SK-N-SH (cell line): ENCODE data around the gene DAP. TPM values are rescaled to one million over a fixed set of nuclear protein-coding genes. Genes with fewer than 3 reads are reported as not detected.

Experiments used
- CTCF ChIA-PET: fragments of 300-600, 350-600 bp; formaldehyde crosslinking; extraction: SDS; loops from one replicate; lab custom pipeline; 2021; lab: Yijun Ruan, JAX
- POLR2A ChIA-PET: fragments of 350-600 bp; sonication (Branson Sonifier 250); formaldehyde crosslinking; extraction: SDS; loops from one replicate; lab custom pipeline; 2020; ENCODE audit warnings: antibody characterized with exemption, inconsistent platforms; lab: Yijun Ruan, JAX
- DNase-seq: peaks from one replicate; pipeline ENCODE4 v3.0.0; 2012
- H2AFZ ChIP-seq: fragments of 200-600 bp; sonication (generic); 2 replicates; pipeline ENCODE4 v1.8.1; 2016; ENCODE audit warnings: antibody characterized with exemption, mild to moderate bottlenecking, low read depth
- H3F3A ChIP-seq: fragments of 200-600 bp; sonication (generic); replicated peaks from 2 replicates; pipeline ENCODE3; 2016; ENCODE audit warnings: antibody characterized with exemption, mild to moderate bottlenecking; ENCODE audit not compliant: insufficient read depth
- H3K27ac ChIP-seq, 2 experiments: fragments of 200-500 bp in 1 of 2; fragments of 200-600 bp in 1 of 2; sonication (Bioruptor generic) in 1 of 2; sonication (generic), shearing (Covaris generic) in 1 of 2; 2 replicates each; pipeline versions ENCODE4 v1.5.1 to v1.6.1; 2014 to 2016; ENCODE audit warnings: low read depth in 2 of 2, inconsistent platforms in 1 of 2, low read length in 1 of 2, mild to moderate bottlenecking in 1 of 2, mixed read lengths in 1 of 2
- H3K27me3 ChIP-seq: fragments of 200-600 bp; sonication (generic), shearing (Covaris generic); 2 replicates; pipeline ENCODE4 v1.6.1; 2016; ENCODE audit warnings: mixed run types; ENCODE audit not compliant: insufficient read depth
- H3K36me3 ChIP-seq, 2 experiments: fragments of 200-500 bp in 1 of 2; fragments of 200-600 bp in 1 of 2; sonication (Bioruptor generic) in 1 of 2; sonication (generic) in 1 of 2; replicated peaks in 1 of 2; 2 replicates each; pipeline versions ENCODE3 to v1.5.1; 2014 to 2016; ENCODE audit warnings: low read length in 1 of 2, mild to moderate bottlenecking in 1 of 2; ENCODE audit not compliant: insufficient read depth in 2 of 2, control insufficient read depth in 1 of 2
- H3K4me1 ChIP-seq, 2 experiments: fragments of 200-500 bp in 1 of 2; fragments of 200-600 bp in 1 of 2; sonication (Bioruptor generic) in 1 of 2; sonication (generic), shearing (Covaris generic) in 1 of 2; 2 replicates each; pipeline versions ENCODE4 v1.5.1 to v1.6.1; 2014 to 2016; ENCODE audit warnings: low read depth in 1 of 2, low read length in 1 of 2, mixed run types in 1 of 2; ENCODE audit not compliant: insufficient read depth in 2 of 2, control insufficient read depth in 1 of 2
- H3K4me2 ChIP-seq: fragments of 200-600 bp; sonication (generic), shearing (Covaris generic); 2 replicates; pipeline ENCODE4 v1.6.1; 2017; ENCODE audit warnings: mixed run types
- H3K4me3 ChIP-seq, 2 experiments: fragments of 200-500 bp in 1 of 2; fragments of 200-600 bp in 1 of 2; sonication (Bioruptor generic) in 1 of 2; sonication (generic), shearing (Covaris generic) in 1 of 2; 2 replicates each; pipeline versions ENCODE4 v1.5.1 to v1.8.1; 2014 to 2016; ENCODE audit warnings: low read depth in 2 of 2, inconsistent platforms in 1 of 2, low read length in 1 of 2, mild to moderate bottlenecking in 1 of 2, mixed read lengths in 1 of 2, moderate library complexity in 1 of 2
- H3K79me2 ChIP-seq: fragments of 200-600 bp; sonication (generic); 2 replicates; pipeline ENCODE4 v1.8.1; 2017; ENCODE audit warnings: mild to moderate bottlenecking; ENCODE audit not compliant: insufficient read depth
- H3K9ac ChIP-seq: fragments of 200-600 bp; sonication (generic); 2 replicates; pipeline ENCODE4 v1.6.1; 2017; ENCODE audit warnings: mixed run types
- H3K9me2 ChIP-seq: fragments of 200-600 bp; sonication (generic); 2 replicates; pipeline ENCODE4 v1.6.1; 2017; ENCODE audit warnings: mixed run types
- H3K9me3 ChIP-seq: fragments of 200-600 bp; sonication (generic); 2 replicates; pipeline ENCODE4 v1.6.1; 2017; ENCODE audit warnings: mixed run types, mild to moderate bottlenecking, moderate library complexity
- H4K20me1 ChIP-seq: fragments of 200-600 bp; sonication (generic); 2 replicates; pipeline ENCODE4 v1.6.1; 2017; ENCODE audit warnings: mild to moderate bottlenecking, mixed run types; ENCODE audit not compliant: insufficient read depth
- FOXJ3 ChIP-seq: sonication (generic); formaldehyde crosslinking; IDR thresholded peaks from 2 replicates; pipeline ENCODE4 v1.5.1; 2020; ENCODE audit warnings: mild to moderate bottlenecking, missing genetic modification reagents
- GATA2 ChIP-seq: sonication (generic); formaldehyde crosslinking; IDR thresholded peaks from 2 replicates; pipeline ENCODE4 v1.5.0; 2020; ENCODE audit warnings: mild to moderate bottlenecking, missing genetic modification reagents
- SIN3A ChIP-seq: IDR thresholded peaks from 2 replicates; pipeline ENCODE4 v1.6.1; 2012; ENCODE audit warnings: low read depth, mild to moderate bottlenecking, low read length, moderate library complexity, borderline replicate concordance
- SMC3 ChIP-seq: IDR thresholded peaks from 2 replicates; pipeline ENCODE4 v1.6.1; 2012; ENCODE audit warnings: low read depth, low read length, improper control_type of control experiment
- TEAD4 ChIP-seq: IDR thresholded peaks from 2 replicates; pipeline ENCODE4 v1.4.0; 2012; ENCODE audit warnings: mild to moderate bottlenecking, borderline replicate concordance; ENCODE audit not compliant: insufficient read depth
- YY1 ChIP-seq: IDR thresholded peaks from 2 replicates; pipeline ENCODE4 v1.4.0; 2012; ENCODE audit warnings: low read depth, mild to moderate bottlenecking
- WGBS: methylation state at CpG from one replicate; pipeline ENCODE4 v1.1.6; 2017; ENCODE audit warnings: low lambda C conversion rate; 5-methylcytosine and 5-hydroxymethylcytosine counted together
- polyA plus RNA-seq, 3 experiments: library from polyadenylated mRNA; depleted of rRNA; stranded (reverse); fragments of >200 nt; gene quantifications; 2 replicates each; pipeline ENCODE4 v1.2.3, GENCODE V29; 2012
- TF ChIP-seq, protein P1 (sequence below): fragments of 150-350 bp; IDR thresholded peaks from 2 replicates; pipeline ENCODE4 v1.6.1; 2017; ENCODE audit warnings: antibody characterized with exemption, low read length, low read depth, borderline replicate concordance
- TF ChIP-seq, protein P2 (sequence below): IDR thresholded peaks from 2 replicates; pipeline ENCODE4 v1.4.0; 2012; ENCODE audit warnings: low read depth, borderline replicate concordance

The DAP gene
- polyA plus RNA-seq, 1 of the 3 experiments (the other 2 are of a cell fraction) = 78.2 TPM

DNA sequence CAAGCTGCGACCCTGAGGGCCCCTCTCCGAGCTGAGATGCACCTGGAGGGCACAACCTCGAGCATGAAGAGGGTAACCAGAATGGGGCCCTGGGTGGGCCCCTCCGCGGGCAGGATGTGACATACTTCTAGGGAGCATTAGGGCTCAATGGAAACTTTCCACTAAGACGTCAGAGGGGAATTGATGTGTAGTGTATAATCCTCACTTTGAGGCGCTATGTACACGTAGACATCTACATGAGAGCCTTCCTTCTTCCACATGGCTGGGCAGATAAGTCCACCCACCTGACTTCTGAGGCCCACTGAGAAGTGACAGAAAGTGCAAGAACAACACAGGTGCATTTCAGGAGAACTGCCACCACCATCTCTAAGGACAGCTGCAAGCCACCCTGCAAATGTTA is 61.0 kb downstream of the DAP start:
- POLR2A ChIA-PET = no interaction called here
- 90% methylated on average over 5 of the region's 8 CpGs for WGBS
- Histone ChIP-seq H3K36me3 (peaks cover 0 to 4% of the 10 kb centered on the region in 2 experiments), H3K79me2 (peaks cover 46% of the 10 kb centered on the region), H3F3A (peaks cover 16% of the 10 kb centered on the region), H3K9me2 (no peaks in the 10 kb centered on the region), H3K4me1 (peaks cover 30 to 31% of the 10 kb centered on the region in 2 experiments; a peak in 3 of 4 replicates), H2AFZ (no peak overlapping the region), H3K27ac (no peak overlapping the region), H3K4me2 (no peak overlapping the region), H4K20me1 (peaks cover 16% of the 10 kb centered on the region), H3K27me3 (no peaks in the 10 kb centered on the region), H3K9me3 (no peaks in the 10 kb centered on the region), H3K4me3 (no peak overlapping the region), H3K9ac (no peak overlapping the region)
- CTCF ChIA-PET = interaction anchor here (1.2 to 3.7 kb wide), 2 partner anchors 9 to 21 kb away, joined by 3 to 25 read pairs; no protein-coding TSS in a partner anchor
- no peak for TF ChIP-seq GATA2 (CRISPR knock-in tag)
- no peak for DNase-seq

DNA sequence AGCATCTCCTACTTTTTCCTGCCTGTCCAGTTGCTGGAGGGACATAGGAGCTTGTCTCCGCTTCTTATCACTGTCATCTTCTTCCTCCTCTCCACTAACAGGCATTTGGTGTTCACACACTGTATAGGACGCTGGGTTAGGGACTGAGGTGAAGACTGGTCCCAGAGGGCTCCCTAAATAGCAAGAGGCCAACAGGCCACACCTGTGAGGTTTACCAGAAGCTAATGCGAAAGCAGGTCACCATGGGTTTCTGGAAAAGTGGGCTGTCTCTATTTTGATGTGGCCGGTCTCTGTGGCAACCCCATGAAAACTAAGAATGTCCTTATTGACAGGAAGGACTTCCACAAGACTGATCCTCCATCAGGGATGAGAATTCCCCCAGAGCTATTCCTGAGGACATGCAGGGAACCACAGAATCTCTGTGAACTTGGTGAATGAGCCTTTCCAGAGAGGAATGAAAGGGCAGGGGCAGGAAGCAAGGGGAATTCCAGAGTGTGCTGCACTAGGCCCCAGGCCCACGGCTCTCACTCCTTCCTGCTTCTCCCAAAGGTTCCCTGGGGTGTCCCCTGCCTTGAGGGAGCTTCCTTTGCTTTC is 61.7 kb downstream of the DAP start:
- WGBS = 91% methylated on average over 5 of the region's 5 CpGs
- H4K20me1 ChIP-seq = peaks cover 12% of the 10 kb centered on the region; the same call in 1 of the 2 replicates
- TF ChIP-seq SIN3A (no peak), SMC3 (no peak), YY1 (no peak), TEAD4 (no peak)
- H3F3A ChIP-seq = peaks cover 12% of the 10 kb centered on the region
- no peak overlapping the region for H3K9ac ChIP-seq
- no peak for DNase-seq
- no peaks in the 10 kb centered on the region for H3K9me3 ChIP-seq
- H3K27ac ChIP-seq = no peak overlapping the region
- peaks cover 47% of the 10 kb centered on the region for H3K79me2 ChIP-seq
- CTCF ChIA-PET = interaction anchor here (3.7 kb wide), 1 partner anchor 8 kb away, joined by 25 read pairs; no protein-coding TSS in a partner anchor
- POLR2A ChIA-PET = no interaction called here
- no peaks in the 10 kb centered on the region for H3K9me2 ChIP-seq
- no peak overlapping the region for H3K4me2 ChIP-seq
- H3K4me1 ChIP-seq = peaks cover 25 to 31% of the 10 kb centered on the region in 2 experiments; a peak in 3 of 4 replicates
- H3K36me3 ChIP-seq = peaks cover 0 to 4% of the 10 kb centered on the region in 2 experiments
- no peak overlapping the region for H2AFZ ChIP-seq
- H3K27me3 ChIP-seq = no peaks in the 10 kb centered on the region
- no peak overlapping the region for H3K4me3 ChIP-seq

DNA sequence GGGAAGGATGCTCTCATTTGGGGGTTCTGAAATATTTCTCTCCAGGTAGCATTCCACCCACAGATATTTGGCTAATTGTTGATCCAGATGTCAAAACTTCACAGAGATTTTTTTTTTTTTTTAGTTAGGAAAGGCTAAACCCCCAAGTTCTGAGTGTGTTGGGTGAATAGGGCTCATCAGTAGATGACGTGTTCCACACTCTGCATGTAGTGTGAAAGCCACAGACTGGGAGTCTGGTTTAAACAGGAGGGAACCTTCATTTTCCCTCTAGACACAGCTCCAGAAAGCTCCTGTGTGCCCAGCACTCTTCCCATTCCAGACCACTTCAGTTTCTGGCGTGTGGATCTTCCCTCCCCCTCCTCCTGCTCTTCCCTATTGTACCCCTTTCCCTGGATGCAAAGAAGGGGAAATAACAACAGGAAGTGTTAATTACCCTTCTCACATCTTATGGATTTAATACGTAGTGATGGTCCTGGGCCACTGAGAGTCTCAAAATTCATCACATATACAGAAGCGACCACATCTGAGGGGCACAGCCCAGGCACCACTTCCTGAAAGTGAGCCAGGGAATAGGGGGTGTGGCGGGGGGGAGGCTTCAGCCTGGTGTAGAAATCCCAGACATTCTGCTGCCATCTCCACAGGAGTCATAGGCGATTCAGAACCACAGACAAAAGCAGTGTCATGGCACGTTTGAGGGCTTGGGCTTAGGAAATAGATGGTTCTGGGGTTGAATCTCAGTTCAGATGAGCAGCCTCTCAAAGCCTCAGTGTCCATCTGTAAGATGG is 65.1 kb downstream of the DAP start:
- H2AFZ ChIP-seq = no peak overlapping the region
- H3K9me3 ChIP-seq = no peaks in the 10 kb centered on the region
- no peak overlapping the region for H3K4me3 ChIP-seq
- H3K27ac ChIP-seq = no peak overlapping the region
- H3K27me3 ChIP-seq = no peaks in the 10 kb centered on the region
- H3F3A ChIP-seq = peaks cover 23% of the 10 kb centered on the region
- H3K36me3 ChIP-seq = peaks cover 0 to 3% of the 10 kb centered on the region in 2 experiments
- POLR2A ChIA-PET = interaction anchor here (1.2 kb wide), 1 partner anchor 80 kb away, joined by 3 read pairs; no protein-coding TSS in a partner anchor
- H4K20me1 ChIP-seq = peaks cover 5% of the 10 kb centered on the region; the same call in 1 of the 2 replicates
- H3K4me1 ChIP-seq = peaks cover 26 to 37% of the 10 kb centered on the region in 2 experiments
- no peak overlapping the region for H3K4me2 ChIP-seq
- WGBS = 85% methylated on average over 7 of the region's 7 CpGs
- CTCF ChIA-PET = interaction anchor here (0.6 to 3.0 kb wide), 27 partner anchors 9 to 1328 kb away, joined by 3 to 16 read pairs (median 4); no protein-coding TSS in a partner anchor
- H3K79me2 ChIP-seq = peaks cover 39% of the 10 kb centered on the region; the same call in 1 of the 2 replicates
- H3K9ac ChIP-seq = no peak overlapping the region
- TF ChIP-seq, protein P1, sequence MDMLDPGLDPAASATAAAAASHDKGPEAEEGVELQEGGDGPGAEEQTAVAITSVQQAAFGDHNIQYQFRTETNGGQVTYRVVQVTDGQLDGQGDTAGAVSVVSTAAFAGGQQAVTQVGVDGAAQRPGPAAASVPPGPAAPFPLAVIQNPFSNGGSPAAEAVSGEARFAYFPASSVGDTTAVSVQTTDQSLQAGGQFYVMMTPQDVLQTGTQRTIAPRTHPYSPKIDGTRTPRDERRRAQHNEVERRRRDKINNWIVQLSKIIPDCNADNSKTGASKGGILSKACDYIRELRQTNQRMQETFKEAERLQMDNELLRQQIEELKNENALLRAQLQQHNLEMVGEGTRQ = no peak
- TF ChIP-seq, protein P2, sequence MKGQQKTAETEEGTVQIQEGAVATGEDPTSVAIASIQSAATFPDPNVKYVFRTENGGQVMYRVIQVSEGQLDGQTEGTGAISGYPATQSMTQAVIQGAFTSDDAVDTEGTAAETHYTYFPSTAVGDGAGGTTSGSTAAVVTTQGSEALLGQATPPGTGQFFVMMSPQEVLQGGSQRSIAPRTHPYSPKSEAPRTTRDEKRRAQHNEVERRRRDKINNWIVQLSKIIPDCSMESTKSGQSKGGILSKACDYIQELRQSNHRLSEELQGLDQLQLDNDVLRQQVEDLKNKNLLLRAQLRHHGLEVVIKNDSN = no peak
- TF ChIP-seq FOXJ3 (no peak), SMC3 (no peak)
- DNase-seq = no peak
- H3K9me2 ChIP-seq = no peaks in the 10 kb centered on the region
